Stomach (tissue), 4 donors: ENCODE results near the gene ROGDI.

Experiments used
- POLR2A ChIP-seq, 4 donors: fragments of 450-650 bp; IDR thresholded peaks; one replicate each; pipeline ENCODE4 v1.6.1; 2016; ENCODE audit warnings: antibody characterized with exemption in 4 of 4, control low read depth in 2 of 4, mild to moderate bottlenecking in 1 of 4, moderate library complexity in 1 of 4
- POLR2AphosphoS5 ChIP-seq, 3 donors: sonication (generic); formaldehyde crosslinking; IDR thresholded peaks; one replicate each; pipeline ENCODE4 v1.6.1; 2016; ENCODE audit warnings: antibody characterized with exemption in 3 of 3
- TF ChIP-seq, protein P1 (sequence below), 7 experiments: fragments of 450-650 bp in 4 of 7; fragments of 200-600 bp in 3 of 7; sonication (generic) in 3 of 7; IDR thresholded peaks; one replicate each; pipeline ENCODE4 v1.5.1; 2016 to 2019; ENCODE audit warnings: antibody characterized with exemption in 7 of 7, control low read depth in 2 of 7, mild to moderate bottlenecking in 1 of 7

DNA sequence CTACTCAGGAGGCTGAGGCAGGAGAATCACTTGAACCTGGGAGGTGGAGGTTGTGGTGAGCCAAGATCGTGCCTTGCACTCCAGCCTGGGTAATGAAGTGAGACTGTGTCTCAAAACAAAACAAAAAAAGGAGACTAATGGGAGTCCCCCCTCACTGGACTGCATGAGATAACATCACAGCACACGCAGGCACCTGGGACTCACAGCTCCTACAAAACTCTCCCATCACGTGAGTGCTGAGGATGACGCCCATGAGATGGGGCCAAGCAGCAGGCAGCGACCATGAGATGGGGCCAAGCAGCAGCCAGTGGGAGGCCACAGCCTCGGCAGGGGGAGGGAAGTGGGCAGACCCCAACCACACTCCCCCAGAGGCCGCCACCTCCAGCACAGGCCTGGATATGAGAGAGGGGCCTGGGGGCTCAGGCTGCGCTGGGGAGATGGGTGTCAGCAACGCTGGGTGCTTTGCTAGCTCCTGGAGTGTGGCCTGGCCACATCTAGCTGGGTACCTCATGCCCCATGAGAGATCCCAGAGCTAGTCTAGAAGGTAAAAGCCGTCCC is 52.7 kb downstream of the ROGDI start:
- TF ChIP-seq, protein P1, sequence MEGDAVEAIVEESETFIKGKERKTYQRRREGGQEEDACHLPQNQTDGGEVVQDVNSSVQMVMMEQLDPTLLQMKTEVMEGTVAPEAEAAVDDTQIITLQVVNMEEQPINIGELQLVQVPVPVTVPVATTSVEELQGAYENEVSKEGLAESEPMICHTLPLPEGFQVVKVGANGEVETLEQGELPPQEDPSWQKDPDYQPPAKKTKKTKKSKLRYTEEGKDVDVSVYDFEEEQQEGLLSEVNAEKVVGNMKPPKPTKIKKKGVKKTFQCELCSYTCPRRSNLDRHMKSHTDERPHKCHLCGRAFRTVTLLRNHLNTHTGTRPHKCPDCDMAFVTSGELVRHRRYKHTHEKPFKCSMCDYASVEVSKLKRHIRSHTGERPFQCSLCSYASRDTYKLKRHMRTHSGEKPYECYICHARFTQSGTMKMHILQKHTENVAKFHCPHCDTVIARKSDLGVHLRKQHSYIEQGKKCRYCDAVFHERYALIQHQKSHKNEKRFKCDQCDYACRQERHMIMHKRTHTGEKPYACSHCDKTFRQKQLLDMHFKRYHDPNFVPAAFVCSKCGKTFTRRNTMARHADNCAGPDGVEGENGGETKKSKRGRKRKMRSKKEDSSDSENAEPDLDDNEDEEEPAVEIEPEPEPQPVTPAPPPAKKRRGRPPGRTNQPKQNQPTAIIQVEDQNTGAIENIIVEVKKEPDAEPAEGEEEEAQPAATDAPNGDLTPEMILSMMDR (IDR thresholded peaks at IDR 0.05) = no peak
- no peak for TF ChIP-seq POLR2A (IDR thresholded peaks at IDR 0.05)
- no peak for TF ChIP-seq POLR2AphosphoS5 (IDR thresholded peaks at IDR 0.05)
